Stimulated activated CD4-positive, alpha-beta T cell treated with anti-CD3 and anti-CD28 coated beads, TNF-alpha, amount 100 ng/mL, for 1 hour (primary cell): ENCODE measurements around the gene ST3GAL3.

Source experiments
- DNase-seq, 3 donors: peaks; one replicate each; pipeline ENCODE4 v3.0.0-alpha.2; 2020; ENCODE audit warnings: low read depth in 3 of 3, low spot score in 1 of 3

ST3GAL3 gene

GRCh38 chr1:43978264-43978550, 270.9 kb downstream of the ST3GAL3 start:
- no peak for DNase-seq

GRCh38 chr1:43978551-43979260, 271.4 kb downstream of the ST3GAL3 start, which contains the start of gene B4GALT2:
TSS of gene B4GALT2 (plus strand) at chr1:43979210. CDS start at chr1:43981161, 1,951 bp downstream.
- DNase-seq, result peak in 1 of 3 donors; percentile 33

DNA sequence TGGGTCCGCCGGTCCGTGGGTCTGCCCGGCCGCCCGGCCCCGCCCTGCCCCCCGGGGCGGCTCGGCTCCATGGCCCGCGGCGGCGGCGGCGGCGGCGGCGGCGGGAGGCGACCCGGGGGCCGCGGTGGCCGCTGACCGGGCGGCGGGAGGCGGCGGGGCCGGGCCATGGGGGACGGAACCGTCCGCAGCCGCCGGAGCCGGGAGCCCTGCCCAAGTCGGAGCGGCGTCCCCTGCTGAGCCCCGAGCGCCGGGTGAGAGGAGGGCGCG, 271.9 kb downstream of the ST3GAL3 start:
- no peak for DNase-seq

DNA sequence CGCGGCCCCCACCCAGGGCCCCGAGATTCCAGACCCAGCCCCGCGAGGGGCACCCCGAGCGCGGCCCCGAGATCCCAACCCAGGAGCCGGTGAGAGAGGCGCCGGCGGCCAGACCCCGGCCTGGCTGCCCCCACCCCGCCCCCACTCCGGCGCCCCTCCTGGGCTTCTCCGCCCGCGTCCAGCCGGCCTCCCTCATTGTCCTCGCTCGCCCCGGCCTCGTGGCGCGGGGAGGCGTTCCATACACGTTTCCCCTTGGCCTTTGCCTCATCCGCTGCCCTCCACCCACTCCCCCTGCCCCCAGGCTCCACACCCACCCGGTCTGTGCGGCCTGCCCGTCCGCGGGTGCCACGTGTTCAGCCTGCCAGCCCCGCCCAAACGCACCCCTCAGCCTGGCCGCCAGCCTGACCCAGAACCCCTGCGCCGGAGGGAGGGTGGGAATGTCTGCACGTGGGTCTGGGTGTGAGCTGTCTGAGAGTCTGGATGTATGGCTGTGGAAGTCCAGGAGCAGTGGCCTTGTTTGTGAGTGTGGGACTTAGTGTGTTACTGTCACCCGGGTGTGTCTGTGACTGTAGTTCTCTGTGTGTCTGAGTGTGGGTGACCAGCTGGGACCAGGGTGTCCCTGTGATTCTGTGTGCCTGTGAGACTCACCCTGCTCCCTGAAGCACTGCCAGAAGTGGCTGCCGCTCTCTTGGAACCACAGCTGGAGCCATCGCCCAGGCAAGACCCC, 272.4 kb downstream of the ST3GAL3 start:
- DNase-seq, result peak in 1 of 3 donors; percentile 27

GRCh38 chr1:43980255-43981134, 273.2 kb downstream of the ST3GAL3 start:
- no peak for DNase-seq
